ENCODE results near the gene OBSCN.

DNA sequence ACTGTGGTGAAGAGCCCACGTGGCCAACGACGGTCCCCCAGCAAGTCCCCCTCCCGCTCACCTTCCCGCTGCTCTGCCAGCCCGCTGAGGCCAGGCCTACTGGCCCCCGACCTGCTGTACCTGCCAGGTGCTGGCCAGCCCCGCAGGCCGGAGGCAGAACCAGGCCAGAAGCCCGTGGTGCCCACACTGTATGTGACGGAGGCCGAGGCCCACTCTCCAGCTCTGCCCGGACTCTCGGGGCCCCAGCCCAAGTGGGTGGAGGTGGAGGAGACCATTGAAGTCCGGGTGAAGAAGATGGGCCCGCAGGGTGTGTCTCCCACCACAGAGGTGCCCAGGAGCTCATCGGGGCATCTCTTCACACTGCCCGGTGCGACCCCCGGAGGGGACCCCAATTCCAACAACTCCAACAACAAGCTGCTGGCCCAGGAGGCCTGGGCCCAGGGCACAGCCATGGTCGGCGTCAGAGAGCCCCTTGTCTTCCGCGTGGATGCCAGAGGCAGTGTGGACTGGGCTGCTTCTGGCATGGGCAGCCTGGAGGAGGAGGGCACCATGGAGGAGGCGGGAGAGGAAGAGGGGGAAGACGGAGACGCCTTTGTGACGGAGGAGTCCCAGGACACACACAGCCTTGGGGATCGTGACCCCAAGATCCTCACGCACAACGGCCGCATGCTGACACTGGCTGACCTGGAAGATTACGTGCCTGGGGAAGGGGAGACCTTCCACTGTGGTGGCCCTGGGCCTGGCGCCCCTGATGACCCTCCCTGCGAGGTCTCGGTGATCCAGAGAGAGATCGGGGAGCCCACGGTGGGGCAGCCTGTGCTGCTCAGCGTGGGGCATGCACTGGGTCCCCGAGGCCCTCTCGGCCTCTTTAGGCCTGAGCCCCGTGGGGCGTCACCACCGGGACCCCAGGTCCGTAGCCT, 152.0 kb downstream of the OBSCN start:
- TF ChIP-seq CTCF (IDR thresholded peaks at IDR 0.05; ENCODE audit: low read depth, low read length, missing input control) (no peak), REST (IDR thresholded peaks at IDR 0.05) (no peak), MAX (IDR thresholded peaks at IDR 0.05) (no peak), SP1 (IDR thresholded peaks at IDR 0.05) (no peak), GABPA (IDR thresholded peaks at IDR 0.05 in 1 of 2, conservative IDR thresholded peaks at IDR 0.05 in 1 of 2) (no peak), JUND (IDR thresholded peaks at IDR 0.05) (no peak), NR2F2 (IDR thresholded peaks at IDR 0.05) (no peak), RXRA (IDR thresholded peaks at IDR 0.05) (no peak), YY1 (IDR thresholded peaks at IDR 0.05) (no peak), RAD21 (IDR thresholded peaks at IDR 0.05) (no peak)
- TF ChIP-seq, protein P1, sequence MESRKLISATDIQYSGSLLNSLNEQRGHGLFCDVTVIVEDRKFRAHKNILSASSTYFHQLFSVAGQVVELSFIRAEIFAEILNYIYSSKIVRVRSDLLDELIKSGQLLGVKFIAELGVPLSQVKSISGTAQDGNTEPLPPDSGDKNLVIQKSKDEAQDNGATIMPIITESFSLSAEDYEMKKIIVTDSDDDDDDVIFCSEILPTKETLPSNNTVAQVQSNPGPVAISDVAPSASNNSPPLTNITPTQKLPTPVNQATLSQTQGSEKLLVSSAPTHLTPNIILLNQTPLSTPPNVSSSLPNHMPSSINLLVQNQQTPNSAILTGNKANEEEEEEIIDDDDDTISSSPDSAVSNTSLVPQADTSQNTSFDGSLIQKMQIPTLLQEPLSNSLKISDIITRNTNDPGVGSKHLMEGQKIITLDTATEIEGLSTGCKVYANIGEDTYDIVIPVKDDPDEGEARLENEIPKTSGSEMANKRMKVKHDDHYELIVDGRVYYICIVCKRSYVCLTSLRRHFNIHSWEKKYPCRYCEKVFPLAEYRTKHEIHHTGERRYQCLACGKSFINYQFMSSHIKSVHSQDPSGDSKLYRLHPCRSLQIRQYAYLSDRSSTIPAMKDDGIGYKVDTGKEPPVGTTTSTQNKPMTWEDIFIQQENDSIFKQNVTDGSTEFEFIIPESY (IDR thresholded peaks at IDR 0.05), result no peak
- TF ChIP-seq, protein P2, sequence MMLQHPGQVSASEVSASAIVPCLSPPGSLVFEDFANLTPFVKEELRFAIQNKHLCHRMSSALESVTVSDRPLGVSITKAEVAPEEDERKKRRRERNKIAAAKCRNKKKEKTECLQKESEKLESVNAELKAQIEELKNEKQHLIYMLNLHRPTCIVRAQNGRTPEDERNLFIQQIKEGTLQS (IDR thresholded peaks at IDR 0.05), result no peak
